ENCODE data around the gene MVB12B.

DNA sequence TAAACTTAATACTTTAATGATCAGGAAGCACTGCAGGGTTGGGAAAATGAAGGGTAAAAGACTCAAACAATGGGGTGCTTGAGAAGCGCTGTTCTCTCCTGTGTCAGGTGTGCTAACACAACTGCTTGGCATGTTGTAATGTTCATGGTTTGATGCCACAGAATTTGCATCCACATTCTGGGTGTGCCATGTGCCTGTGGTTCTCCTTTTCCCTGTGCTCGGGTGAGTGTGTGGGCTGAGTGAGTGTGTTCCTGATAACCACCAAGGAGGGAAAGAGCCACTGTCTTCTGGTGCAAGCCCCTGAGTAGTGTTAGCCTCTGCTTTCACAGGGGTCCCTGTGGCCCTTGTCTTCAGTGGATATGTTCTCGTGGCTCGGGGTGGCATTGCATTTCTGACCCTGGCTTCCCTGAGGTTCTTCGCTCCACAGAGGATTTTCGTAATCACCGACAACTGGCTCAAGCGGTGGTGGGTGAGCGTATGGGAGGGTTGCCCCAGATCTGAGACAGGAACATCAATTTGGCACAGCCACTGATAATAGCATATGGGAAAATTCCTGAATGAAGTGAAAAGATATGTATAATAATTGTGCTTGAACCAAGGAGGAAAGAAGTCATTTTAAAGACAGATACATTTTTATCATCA lies 102.0 kb downstream of the MVB12B start:
- TF ChIP-seq, protein P1, sequence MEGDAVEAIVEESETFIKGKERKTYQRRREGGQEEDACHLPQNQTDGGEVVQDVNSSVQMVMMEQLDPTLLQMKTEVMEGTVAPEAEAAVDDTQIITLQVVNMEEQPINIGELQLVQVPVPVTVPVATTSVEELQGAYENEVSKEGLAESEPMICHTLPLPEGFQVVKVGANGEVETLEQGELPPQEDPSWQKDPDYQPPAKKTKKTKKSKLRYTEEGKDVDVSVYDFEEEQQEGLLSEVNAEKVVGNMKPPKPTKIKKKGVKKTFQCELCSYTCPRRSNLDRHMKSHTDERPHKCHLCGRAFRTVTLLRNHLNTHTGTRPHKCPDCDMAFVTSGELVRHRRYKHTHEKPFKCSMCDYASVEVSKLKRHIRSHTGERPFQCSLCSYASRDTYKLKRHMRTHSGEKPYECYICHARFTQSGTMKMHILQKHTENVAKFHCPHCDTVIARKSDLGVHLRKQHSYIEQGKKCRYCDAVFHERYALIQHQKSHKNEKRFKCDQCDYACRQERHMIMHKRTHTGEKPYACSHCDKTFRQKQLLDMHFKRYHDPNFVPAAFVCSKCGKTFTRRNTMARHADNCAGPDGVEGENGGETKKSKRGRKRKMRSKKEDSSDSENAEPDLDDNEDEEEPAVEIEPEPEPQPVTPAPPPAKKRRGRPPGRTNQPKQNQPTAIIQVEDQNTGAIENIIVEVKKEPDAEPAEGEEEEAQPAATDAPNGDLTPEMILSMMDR (IDR thresholded peaks at IDR 0.05), result no peak
- TF ChIP-seq POLR2A (IDR thresholded peaks at IDR 0.05), result no peak
